Islet precursor cell (in vitro differentiated cells): ENCODE measurements around the gene DNER.
"Not testable (repeated sequence)": the region's sequence is repeated elsewhere in the genome, so short reads cannot be mapped to it uniquely, and the experiment has no call there.

Source experiments
- DNase-seq: peaks from one replicate; pipeline ENCODE4 v3.0.0-alpha.2; 2018

The DNER gene

DNA sequence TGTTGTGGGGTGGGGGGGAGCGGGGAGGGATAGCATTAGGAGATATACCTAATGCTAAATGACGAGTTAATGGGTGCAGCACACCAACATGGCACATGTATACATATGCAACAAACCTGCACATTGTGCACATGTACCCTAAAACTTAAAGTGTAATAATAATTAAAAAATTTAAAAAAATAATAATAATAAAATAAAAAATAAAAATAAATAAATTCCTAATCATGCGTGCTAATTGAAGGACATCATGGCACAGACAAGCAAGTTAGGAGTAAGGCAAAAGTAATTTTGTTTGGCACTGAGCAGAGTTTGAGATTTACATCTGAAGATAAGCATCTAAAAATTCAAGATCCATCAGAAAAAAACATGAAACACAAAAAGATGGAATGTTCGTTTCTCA lies 100.3 kb downstream of the DNER start:
- not testable (repeated sequence) for DNase-seq

DNA sequence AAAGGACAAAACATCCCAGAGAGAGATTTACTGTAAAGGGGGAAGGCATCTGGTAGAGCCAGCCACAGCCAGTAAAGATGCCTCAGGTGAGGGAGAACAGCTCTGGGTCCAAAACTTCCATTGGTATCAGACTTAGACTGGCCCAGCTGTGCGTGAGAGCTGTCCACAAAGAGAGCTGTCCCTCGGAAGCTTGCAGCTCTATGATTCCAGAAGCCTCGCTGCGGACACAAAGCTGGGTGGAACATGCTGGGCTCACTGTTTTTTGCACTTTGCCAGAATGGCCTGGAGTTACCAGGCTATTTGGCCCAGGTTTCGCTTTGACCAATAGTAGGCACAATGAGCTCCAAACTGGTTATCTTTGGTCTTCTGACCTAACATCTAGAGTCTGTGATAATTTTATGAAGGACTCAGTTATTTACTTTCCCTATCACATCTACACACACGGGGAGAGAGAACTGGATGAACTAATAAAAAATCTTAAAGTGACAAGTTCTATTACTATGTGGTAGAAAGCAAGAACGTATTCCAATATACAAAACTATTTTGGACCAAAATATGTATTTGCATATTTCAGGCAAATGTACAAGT lies 101.9 kb downstream of the DNER start:
- no peak for DNase-seq

GRCh38 chr2:229611360-229611759 lies 103.0 kb downstream of the DNER start:
- DNase-seq: no peak

GRCh38 chr2:229610872-229611271 lies 103.5 kb downstream of the DNER start:
- no peak for DNase-seq

- no peak for DNase-seq
These were observed 104.0 kb downstream of the DNER start for GRCh38 chr2:229610333-229610732.

GRCh38 chr2:229601936-229602335 lies 112.4 kb downstream of the DNER start:
- DNase-seq: no peak

- DNase-seq: no peak
These were observed 113.0 kb downstream of the DNER start for GRCh38 chr2:229601396-229601795.

DNA sequence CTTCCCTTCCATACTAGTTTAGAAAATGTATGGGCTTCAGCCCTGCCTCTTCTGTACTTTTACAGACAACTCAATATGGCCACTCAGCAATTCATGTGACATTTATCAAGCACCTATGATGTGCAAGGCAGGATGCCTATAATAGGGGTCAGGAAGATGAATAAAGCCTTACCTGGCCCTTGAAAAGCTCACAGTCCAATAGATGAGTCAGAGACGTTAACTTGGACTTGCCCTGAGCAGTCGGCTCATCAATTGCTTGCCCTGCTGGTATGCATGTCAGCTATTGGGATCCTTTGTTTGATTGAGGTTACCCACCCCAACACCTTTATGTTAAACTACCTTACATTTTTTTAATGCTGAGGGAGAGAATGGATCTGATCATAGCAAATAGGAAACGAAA lies 116.1 kb downstream of the DNER start:
- no peak for DNase-seq

- DNase-seq: no peak
These were observed 117.6 kb downstream of the DNER start for GRCh38 chr2:229596796-229597195.

- no peak for DNase-seq
These were observed 122.7 kb downstream of the DNER start for GRCh38 chr2:229591611-229592010.

- DNase-seq: peak; percentile 92
These were observed 127.3 kb downstream of the DNER start for GRCh38 chr2:229586746-229587705.

GRCh38 chr2:229586012-229586411 lies 128.3 kb downstream of the DNER start:
- DNase-seq: no peak

DNA sequence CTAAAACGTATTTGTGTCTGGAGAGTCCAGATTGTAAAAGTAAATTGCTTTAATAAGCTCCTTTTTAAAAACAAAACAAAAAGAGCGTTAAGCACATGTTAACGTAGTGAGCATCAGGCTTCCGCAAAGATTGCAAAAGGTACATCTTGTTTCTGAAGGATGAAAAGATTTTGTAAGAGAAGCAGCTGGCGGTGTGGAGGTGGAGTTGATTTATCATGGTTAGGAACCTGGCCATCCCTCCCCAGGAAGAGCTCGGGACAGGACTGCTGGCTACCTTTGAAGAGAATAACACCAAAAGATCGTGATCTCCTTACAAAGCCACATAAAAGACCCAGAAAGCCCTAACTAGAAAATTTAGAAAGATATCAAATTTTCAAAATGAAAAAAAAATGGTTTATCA lies 132.2 kb downstream of the DNER start:
- DNase-seq: no peak

- DNase-seq: no peak
These were observed 136.1 kb downstream of the DNER start for GRCh38 chr2:229578052-229578846.

DNA sequence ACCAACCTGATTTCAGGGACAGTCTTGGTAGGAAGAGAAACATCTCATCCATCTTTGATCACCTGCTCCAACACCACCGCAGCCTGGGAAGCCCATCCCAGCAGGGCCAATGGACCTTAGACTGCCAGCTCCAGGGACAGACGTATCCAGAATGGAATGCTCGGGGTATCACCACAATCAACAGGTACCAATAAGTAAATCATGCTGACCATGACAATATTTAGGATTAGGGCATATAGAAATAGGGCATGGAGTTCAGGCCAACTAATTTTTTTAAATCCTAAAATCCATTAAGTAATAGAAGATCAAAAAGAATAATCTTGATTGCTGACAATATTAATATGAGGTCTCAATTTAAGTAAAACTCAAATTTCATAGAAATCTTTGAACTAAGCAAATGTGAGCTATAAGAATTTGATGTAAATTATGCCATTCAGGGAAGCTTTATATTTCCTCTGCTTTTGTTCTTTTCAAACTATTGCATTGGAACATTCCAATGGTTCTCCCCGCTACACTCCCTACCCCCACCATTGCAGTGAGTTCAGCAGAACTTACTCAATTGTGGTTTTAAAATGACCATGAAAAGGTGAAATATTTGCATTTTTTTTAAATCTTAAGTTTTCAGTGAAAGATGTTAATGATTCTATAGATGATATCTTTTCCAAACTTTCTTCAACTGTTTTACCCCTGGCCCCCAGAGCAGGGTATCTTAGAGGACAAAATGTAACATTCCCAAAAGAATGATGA lies 138.6 kb downstream of the DNER start:
- DNase-seq: no peak

- DNase-seq: no peak
These were observed 141.7 kb downstream of the DNER start for GRCh38 chr2:229572507-229573271.

- DNase-seq: no peak
These were observed 143.1 kb downstream of the DNER start for GRCh38 chr2:229571243-229571642.

DNA sequence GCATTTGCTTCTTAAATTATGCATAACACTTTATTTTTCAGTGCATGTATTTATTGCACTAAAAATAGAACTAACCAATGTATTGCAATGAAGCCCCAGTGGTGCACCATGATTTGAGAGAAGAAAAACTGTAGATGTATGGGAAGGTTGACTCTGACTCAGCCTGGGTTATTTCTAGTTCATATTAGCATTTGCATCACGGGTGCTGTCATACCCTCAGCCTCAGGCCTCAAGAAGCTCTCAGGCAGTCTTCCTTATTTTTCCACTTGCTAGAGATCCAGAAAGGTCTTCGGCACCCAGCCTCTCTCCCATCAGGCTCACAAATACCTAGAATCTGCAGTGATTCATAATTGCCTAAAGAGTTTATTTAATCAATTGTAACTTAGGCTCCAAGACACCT lies 148.0 kb downstream of the DNER start:
- no peak for DNase-seq

DNA sequence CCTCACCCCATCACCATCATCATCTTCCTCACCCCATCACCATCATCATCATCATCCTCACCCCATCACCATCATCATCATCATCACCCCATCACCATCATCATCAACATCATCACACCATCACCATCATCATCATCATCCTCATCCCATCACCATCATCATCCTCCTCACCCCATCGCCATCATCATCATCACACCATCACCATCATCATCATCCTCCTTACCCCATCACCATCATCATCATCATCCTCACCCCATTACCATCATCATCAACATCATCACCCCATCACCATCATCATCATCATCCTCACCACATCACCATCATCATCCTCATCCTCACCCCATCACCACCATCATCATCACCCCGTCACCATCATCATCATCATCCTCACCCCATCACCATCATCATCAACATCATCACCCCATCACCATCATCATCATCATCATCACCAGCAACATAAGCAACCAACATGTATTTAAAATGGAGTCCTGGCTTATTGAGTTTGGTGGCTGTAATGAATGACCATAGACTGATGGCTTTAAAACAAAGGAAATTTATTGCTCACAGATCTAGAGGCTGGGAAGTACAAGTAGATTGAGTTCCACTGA lies 150.0 kb downstream of the DNER start:
- no peak for DNase-seq

DNA sequence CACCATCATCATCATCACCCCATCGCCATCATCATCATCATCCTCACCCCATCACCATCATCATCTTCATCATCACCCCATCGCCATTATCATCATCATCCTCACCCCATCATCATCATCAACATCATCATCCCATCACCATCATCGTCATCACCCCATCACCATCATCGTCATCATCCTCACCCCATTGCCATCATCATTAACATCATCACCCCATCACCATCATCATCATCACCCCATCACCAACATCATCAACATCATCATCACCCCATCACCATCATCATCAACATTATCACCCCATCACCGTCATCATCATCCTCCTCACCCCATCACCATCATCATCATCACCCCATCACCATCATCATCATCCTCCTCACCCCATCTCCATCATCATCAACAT lies 151.0 kb downstream of the DNER start:
- DNase-seq: no peak

DNA sequence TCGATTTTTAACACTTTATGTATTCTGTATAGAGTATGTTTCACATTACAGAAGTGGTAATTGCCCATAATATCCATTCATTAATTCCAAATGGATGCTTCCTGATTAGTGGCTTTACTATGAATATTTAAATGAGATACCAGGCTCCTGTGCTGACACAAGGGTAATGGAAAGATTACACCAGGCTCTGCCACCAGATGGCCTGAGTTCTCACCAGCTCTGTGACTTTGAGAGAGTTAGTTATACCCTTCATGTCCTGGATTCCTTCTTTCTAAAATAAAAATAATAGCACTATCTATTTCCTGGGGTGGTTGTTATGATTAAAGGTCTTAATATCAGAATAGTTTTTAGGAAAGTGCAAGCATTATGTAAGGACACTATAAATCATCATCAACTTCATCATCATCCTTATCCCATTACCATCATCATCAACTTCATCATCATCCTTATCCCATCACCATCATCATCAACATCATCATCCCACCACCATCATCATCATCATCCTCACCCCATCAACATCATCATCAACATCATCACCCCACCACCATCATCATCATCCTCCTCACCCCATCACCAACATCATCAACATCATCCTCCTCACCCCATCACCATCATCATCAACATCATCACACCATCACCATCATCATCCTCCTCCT lies 151.8 kb downstream of the DNER start:
- DNase-seq: no peak
